Stromal cell of bone marrow (primary cell): ENCODE data around the gene CCR6.
A peak's percentile ranks its signal among the peaks of the same experiment; 100 is the strongest.
"Not testable (repeated sequence)": the region's sequence is repeated elsewhere in the genome, so short reads cannot be mapped to it uniquely, and the experiment has no call there.

ENCODE experiments used
- DNase-seq: peaks from one replicate; pipeline ENCODE4 v3.0.0-alpha.2; 2012; ENCODE audit warnings: low read depth

CCR6 gene

GRCh38 chr6:167122827-167123657 is at the start of gene CCR6:
TSS of gene CCR6 (plus strand) at chr6:167123096. CDS start at chr6:167136135, 13,039 bp downstream.
- DNase-seq = no peak

- DNase-seq = no peak
Measured at GRCh38 chr6:167073679-167074274, 49.1 kb upstream of the CCR6 start.

DNA sequence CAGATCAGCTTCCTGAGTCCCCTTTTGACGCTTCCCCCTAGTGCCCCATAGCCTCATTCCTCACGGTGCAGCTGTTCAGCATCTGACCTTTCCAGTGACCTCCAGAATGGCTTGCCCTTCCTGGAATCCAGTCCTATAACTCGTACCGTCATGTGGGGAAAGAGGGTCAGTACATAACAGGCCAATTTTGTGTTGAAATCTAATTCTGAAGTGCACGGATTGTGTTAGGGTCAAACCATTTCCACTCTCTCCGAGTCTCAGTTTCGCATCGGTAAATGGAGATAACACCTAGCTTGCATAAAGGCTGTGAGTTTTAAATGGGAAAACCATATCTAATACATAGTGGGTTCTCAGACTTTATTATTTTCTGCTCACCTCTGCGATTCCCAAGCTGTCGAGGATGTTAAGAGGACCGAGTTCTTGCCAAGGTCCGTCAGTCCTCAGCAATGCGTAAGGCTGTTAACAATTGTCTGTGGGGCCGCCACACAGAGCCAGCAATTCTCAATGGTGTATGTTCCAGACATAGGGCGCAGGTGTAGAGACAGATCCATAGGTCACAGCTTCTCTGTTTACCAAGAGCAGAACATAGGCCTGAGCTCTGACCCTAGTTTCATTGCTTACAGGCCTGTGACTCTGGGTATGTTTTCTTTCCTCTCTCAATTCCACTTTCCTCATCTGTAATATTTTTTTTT is 45.5 kb upstream of the CCR6 start:
- DNase-seq = no peak

DNA sequence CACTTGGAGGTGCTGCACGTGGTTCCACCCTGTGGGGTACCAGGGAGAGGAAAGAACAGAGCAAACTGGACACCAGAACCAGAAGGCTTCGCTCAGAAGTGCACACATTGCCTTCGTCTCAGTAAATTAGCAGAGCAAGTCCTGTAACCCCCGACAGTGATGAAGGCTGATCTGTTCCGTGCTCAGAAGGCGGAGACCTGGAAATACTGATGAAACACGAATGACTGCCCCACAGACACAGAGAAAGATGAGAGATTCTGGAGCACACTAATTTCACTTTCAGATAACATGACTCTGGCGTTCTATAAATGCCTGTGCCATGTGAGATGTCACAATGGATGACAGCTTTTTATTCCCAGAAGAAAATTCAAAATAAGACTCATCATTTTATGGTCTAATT is 44.2 kb upstream of the CCR6 start:
- DNase-seq = no peak

- no peak for DNase-seq
Measured at GRCh38 chr6:167079853-167080297, 43.0 kb upstream of the CCR6 start.

- no peak for DNase-seq
Measured at GRCh38 chr6:167087857-167088354, 35.0 kb upstream of the CCR6 start.

DNA sequence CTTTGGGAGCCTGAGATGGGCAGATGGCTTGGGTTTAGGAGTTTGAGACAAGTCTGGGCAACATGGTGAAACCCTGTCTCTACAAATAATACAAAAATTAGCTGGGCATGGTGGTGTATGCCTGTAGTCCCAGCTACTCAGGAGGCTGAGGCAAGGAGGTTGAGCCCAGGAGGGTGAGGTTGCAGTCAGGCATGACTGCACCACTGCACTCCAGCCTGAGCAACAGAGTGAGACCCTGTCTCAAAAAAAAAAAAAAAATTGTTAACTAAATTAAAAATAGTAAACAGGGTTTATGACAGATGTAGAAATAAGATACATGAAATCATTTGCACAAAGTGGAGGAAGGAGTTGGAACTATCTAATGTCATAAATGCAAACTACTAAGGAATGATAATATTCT is 34.2 kb upstream of the CCR6 start:
- not testable (repeated sequence) for DNase-seq

- no peak for DNase-seq
Measured at GRCh38 chr6:167089243-167090142, 33.4 kb upstream of the CCR6 start.

DNA sequence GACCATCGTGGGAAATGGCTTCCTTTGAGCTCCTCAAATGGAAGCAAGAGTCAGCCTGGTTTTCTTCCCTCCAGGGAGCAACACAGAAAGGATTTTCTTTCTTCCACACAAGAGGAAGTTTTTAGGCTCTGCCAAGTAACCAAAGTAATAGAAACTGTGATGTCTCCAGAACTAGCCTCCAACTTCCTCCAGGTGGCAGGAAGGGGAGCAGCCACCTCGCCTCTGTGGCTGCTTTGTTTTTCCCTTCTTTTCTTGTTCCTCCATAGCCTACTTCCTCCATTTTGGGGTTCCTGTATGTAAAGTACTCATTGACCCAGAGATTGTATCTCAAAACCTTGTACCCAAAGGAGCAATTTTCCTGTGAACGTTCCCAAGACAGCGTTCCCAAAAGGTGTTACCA is 32.7 kb upstream of the CCR6 start:
- no peak for DNase-seq

DNA sequence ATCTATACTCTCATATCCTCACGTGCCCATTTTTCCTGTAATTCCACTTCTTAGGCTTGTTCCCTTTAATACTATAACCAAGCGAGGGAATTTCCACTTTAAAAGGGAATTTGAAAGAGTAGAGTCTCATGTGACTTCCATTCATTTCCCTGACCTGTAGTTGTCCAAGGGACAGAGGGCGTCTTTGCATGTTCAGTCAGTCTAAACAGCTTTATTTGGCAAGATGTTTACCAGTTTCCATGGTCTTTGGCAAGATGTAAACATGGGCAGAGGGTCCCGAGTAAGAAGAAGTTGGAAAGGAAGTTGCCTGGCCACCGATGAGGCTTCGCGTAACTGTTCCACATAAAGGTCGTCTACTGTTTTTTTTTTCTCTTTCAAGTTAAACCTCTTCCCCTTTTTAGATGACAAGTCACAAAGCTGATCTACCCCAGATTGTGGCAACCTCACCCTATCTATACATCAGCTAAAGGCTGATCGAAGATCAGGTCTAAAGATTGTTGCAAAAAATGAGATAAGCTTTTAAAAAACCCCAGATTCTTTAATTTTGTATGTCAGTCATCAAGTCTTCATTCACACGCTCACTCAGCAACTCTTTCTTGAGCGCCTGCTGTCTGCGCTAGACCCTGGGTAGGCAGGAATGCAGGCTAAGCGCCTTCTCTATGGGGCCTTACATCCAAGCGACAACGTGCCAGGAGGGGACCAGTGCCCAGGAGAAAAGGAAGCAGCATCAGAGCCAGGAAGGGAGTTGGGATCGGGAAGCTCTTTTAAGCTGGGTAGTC is 31.7 kb upstream of the CCR6 start:
- no peak for DNase-seq

GRCh38 chr6:167091805-167092107 is 31.1 kb upstream of the CCR6 start:
- no peak for DNase-seq

- DNase-seq = no peak
Measured at GRCh38 chr6:167092672-167093339, 30.1 kb upstream of the CCR6 start.

DNA sequence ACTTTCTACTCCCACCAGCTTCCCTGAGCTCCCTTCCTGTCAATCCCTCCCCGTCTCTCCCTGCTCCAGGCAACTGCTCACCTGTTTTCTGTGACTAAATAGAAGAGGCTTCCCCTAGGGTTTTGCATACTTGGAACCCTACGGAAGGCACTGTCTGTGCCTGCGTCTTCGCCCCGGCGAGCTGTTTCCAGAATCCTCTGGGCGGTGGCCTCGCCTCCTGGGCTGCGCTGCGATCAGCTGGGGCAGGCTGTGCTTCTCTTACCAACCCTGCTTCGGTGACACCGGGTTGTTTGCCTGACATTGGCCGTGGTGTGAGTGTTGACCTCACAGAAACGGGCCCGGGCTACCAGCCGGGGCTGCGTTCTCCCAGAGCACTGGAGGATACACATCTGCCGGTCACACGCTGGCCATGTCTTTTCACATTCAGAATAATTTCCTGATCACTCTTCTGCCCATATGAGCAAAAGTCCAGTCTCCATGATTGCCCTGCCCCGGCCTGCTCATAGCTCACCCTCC is 29.4 kb upstream of the CCR6 start:
- no peak for DNase-seq

DNA sequence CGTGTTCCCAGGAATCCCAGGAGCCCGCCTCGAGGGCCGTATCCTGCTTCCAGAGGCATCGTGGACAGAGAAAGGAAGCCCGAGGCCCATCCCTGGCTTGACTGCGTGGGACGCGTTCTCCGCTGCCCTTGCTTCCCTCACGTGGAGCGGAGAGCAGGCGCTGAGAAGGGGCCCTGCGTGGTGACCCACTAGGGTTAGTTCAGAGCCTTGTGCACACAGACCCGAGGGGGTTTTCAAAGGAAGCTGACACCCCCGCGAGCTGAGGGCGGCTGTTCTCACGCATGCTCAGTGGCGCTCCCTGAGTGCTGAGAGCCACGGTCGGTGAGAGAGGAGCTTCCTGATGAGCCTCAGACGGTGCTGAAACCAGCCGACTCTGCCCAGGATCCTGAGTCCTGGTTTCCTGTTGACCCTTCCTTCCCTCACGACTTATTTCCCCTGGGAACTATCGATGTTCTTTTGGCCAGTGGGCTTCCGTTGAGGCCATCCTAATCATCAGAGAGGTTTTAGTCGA is 28.9 kb upstream of the CCR6 start:
- no peak for DNase-seq

GRCh38 chr6:167094436-167094819 is 28.5 kb upstream of the CCR6 start:
- peak; percentile 1 for DNase-seq

DNA sequence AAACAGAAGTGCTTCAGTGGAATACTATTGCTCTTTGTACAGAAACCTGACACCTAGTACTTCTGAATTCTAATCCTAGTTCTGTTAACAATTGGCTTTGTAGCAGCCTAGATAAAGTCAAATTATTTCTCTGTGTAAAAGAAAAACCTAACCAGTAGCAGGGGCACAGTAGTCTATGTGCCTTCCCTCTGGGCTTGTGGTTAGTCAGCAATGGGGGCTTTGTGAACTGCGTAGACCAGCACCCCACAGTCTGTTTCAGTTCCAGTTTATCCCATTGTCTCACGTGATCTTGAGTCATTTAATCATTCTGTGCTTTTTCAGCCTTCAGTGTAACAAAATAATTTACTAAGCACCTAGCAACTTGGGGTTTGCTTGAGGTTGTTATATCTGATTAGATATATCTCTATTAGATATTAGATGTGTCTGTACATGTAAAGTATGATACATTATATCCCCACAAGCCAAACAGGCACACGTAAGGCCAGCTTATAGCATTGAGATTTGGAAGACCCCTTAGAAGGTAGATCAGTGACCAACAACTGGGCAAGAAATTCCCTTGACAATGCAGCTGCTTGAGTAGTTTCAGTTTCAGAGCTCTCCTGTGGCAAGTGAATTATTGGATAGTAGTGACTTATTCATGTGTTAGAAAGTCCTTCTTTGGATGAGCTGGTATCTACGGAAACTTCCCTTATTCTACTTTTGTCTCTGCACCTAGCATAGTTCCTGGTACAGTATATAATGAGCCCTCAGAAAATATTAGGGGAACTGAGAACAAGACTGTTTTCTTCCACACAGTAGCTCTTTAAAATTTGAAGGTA is 27.9 kb upstream of the CCR6 start:
- peak; percentile 1 for DNase-seq

- no peak for DNase-seq
Measured at GRCh38 chr6:167095888-167096287, 27.0 kb upstream of the CCR6 start.

GRCh38 chr6:167096991-167097390 is 25.9 kb upstream of the CCR6 start:
- DNase-seq = no peak

GRCh38 chr6:167097770-167098169 is 25.1 kb upstream of the CCR6 start:
- no peak for DNase-seq
